Measurements from ENCODE around the gene FAM210B. TPM values are rescaled to one million over a fixed set of nuclear protein-coding genes. Genes with fewer than 3 reads are reported as not detected.

FAM210B gene
- total and polyA plus RNA-seq, 2 of the 13 experiments (the other 11 are each of a cell fraction or from before 2014, with no cell fraction given), result 75.9 to 107 TPM

DNA sequence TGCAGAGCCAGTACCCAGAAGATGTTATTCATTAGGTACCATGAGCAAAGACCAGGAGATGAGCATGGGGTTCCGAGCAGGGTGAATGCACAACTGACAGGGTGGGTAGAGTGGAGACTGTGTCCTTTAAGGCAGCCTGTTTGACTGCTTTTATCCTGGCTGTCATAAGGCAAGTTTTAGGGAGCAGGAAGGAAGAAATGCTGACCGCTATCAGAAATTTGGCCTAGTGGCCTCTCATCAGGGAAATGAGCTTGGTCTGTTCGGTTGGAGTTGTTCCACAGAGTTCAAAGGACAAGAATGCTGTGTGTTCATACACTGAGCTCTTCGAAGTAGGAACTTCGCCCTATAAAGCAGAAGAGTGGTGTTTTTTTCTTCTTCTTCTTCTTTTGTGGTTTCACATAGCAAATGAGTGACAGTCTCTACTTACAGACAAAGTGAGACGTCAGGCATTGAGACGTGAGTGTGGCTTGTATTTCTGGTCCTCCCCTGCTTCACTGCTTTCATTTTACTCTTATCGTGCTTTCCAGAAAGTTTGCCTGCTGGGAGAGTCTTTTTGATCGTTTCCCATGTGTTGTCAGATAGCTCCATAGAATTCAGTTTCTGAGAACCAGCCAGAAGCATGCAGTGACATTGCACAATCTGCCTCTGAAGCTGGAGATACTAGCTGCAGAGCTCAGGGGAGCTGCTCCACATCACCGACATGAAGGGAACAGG is 53.1 kb downstream of the FAM210B start, which contains the start of gene CASS4 (continued):
- TF ChIP-seq, protein P1, sequence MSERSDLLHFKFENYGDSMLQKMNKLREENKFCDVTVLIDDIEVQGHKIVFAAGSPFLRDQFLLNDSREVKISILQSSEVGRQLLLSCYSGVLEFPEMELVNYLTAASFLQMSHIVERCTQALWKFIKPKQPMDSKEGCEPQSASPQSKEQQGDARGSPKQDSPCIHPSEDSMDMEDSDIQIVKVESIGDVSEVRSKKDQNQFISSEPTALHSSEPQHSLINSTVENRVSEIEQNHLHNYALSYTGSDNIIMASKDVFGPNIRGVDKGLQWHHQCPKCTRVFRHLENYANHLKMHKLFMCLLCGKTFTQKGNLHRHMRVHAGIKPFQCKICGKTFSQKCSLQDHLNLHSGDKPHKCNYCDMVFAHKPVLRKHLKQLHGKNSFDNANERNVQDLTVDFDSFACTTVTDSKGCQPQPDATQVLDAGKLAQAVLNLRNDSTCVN (CRISPR knock-in tag; IDR thresholded peaks at IDR 0.05; ENCODE audit: borderline replicate concordance), result no peak
- TF ChIP-seq MAF1 (CRISPR knock-in tag; IDR thresholded peaks at IDR 0.05; ENCODE audit: borderline replicate concordance) (no peak), RFX1 (IDR thresholded peaks at IDR 0.05) (no peak), GMEB1 (CRISPR knock-in tag; IDR thresholded peaks at IDR 0.05; ENCODE audit: borderline replicate concordance) (no peak), GABPB1 (CRISPR knock-in tag; IDR thresholded peaks at IDR 0.05) (no peak), ZNF569 (CRISPR knock-in tag; IDR thresholded peaks at IDR 0.05; ENCODE audit: borderline replicate concordance) (no peak), SNAPC2 (CRISPR knock-in tag; IDR thresholded peaks at IDR 0.05) (no peak), MIER3 (CRISPR knock-in tag; IDR thresholded peaks at IDR 0.05; ENCODE audit: borderline replicate concordance) (0 out of 2 replicates have a peak, but pooled peaks have one; percentile 17), ZNF7 (CRISPR knock-in tag; IDR thresholded peaks at IDR 0.05) (no peak), ZNF143 (CRISPR knock-in tag; IDR thresholded peaks at IDR 0.05) (no peak), ZNF20 (CRISPR knock-in tag; IDR thresholded peaks at IDR 0.05) (no peak), CREB1 (IDR thresholded peaks at IDR 0.05) (no peak), CREB1 (CRISPR knock-in tag; IDR thresholded peaks at IDR 0.05) (no peak), ARHGAP35 (CRISPR knock-in tag; IDR thresholded peaks at IDR 0.05; ENCODE audit: borderline replicate concordance) (no peak), ZBTB37 (CRISPR knock-in tag; IDR thresholded peaks at IDR 0.05) (no peak), GPN1 (CRISPR knock-in tag; IDR thresholded peaks at IDR 0.05; ENCODE audit: borderline replicate concordance) (no peak), FOXJ3 (CRISPR knock-in tag; IDR thresholded peaks at IDR 0.05; ENCODE audit: borderline replicate concordance) (no peak), FOSL1 (CRISPR knock-in tag; IDR thresholded peaks at IDR 0.05; ENCODE audit: borderline replicate concordance) (no peak), MXI1 (IDR thresholded peaks at IDR 0.05; ENCODE audit: borderline replicate concordance, low read depth, low read length) (peak; percentile 68; the same call in 2 of the 3 replicates), PITX1 (CRISPR knock-in tag; IDR thresholded peaks at IDR 0.05) (no peak)
- TF ChIP-seq, protein P2, sequence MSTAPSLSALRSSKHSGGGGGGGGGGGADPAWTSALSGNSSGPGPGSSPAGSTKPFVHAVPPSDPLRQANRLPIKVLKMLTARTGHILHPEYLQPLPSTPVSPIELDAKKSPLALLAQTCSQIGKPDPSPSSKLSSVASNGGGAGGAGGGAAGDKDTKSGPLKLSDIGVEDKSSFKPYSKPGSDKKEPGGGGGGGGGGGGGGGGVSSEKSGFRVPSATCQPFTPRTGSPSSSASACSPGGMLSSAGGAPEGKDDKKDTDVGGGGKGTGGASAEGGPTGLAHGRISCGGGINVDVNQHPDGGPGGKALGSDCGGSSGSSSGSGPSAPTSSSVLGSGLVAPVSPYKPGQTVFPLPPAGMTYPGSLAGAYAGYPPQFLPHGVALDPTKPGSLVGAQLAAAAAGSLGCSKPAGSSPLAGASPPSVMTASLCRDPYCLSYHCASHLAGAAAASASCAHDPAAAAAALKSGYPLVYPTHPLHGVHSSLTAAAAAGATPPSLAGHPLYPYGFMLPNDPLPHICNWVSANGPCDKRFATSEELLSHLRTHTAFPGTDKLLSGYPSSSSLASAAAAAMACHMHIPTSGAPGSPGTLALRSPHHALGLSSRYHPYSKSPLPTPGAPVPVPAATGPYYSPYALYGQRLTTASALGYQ (CRISPR knock-in tag; IDR thresholded peaks at IDR 0.05), result no peak
- TF ChIP-seq, protein P3, sequence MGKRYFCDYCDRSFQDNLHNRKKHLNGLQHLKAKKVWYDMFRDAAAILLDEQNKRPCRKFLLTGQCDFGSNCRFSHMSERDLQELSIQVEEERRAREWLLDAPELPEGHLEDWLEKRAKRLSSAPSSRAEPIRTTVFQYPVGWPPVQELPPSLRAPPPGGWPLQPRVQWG (CRISPR knock-in tag; IDR thresholded peaks at IDR 0.05; ENCODE audit: borderline replicate concordance, low read depth), result no peak
- TF ChIP-seq, protein P4, sequence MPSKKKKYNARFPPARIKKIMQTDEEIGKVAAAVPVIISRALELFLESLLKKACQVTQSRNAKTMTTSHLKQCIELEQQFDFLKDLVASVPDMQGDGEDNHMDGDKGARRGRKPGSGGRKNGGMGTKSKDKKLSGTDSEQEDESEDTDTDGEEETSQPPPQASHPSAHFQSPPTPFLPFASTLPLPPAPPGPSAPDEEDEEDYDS (CRISPR knock-in tag; IDR thresholded peaks at IDR 0.05), result no peak
